ENCODE data around the gene BBX. TPM values are rescaled to one million over a fixed set of nuclear protein-coding genes. Genes with fewer than 3 reads are reported as not detected.

Gene BBX
- total RNA-seq, 2 donors from 2014 or later = 94.7 to 226 TPM

DNA sequence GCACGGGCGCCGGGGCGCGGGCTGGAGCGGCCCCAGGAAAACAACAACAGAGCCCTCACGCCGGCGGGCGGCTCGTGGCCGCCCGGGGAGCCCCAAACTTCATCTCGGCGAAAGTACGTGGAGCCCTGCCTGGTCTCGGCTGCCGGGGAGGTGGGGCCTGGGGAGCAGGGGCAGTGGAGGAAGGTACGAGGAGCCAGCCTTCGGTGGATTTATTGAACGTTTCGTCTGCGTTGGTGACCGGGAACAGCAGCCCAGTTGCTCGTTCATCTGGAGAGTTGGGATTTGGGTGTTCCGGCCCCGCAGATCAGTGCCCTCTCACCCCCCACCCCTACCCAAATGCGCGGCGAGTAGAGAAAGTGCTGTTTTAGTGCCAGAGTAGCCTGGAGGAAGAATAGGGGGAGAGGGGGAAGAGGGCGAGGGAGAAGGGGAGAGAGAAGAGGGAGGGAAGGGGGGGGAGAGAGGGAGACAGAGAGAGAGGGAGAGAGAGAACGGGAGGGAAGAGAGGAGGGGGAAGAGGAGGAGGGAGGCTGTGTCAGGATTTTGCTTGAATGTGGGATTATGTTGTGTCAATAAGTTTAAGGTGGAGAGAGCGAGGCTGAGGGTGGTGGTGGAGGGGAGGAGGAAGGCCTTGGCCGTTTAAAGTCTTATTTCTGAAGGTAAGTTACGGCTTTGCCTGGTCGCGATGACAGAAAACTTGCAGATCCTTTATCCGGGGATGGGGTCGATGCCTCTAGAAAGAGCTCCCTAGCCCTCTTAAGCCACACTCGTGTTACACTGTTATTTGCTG lies 970 bp downstream of the BBX start:
- under 1% methylated on average over 27 of the region's 40 CpGs for WGBS
- TF ChIP-seq POLR2AphosphoS5 (IDR thresholded peaks at IDR 0.05) (no peak), POLR2A (IDR thresholded peaks at IDR 0.05) (no peak)
- TF ChIP-seq, protein P1, sequence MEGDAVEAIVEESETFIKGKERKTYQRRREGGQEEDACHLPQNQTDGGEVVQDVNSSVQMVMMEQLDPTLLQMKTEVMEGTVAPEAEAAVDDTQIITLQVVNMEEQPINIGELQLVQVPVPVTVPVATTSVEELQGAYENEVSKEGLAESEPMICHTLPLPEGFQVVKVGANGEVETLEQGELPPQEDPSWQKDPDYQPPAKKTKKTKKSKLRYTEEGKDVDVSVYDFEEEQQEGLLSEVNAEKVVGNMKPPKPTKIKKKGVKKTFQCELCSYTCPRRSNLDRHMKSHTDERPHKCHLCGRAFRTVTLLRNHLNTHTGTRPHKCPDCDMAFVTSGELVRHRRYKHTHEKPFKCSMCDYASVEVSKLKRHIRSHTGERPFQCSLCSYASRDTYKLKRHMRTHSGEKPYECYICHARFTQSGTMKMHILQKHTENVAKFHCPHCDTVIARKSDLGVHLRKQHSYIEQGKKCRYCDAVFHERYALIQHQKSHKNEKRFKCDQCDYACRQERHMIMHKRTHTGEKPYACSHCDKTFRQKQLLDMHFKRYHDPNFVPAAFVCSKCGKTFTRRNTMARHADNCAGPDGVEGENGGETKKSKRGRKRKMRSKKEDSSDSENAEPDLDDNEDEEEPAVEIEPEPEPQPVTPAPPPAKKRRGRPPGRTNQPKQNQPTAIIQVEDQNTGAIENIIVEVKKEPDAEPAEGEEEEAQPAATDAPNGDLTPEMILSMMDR (IDR thresholded peaks at IDR 0.05) = no peak
- H3K27me3 ChIP-seq (replicated peaks; ENCODE audit: insufficient read depth) = no peaks in the 10 kb centered on the region
- no peaks in the 10 kb centered on the region for H3K9me3 ChIP-seq
- peak; percentile 53 for DNase-seq (ENCODE audit: low spot score)
- peak overlapping the region; percentile 96 to 98 for H3K27ac ChIP-seq
- H3K36me3 ChIP-seq = no peaks in the 10 kb centered on the region
- H3K4me3 ChIP-seq = peak overlapping the region; percentile 84 to 95
- intact Hi-C loops (cut with DNase I) = loop anchor here (2.0 to 5.0 kb wide), 2 partner anchors 93 to 286 kb away; no protein-coding TSS in a partner anchor
- H3K4me1 ChIP-seq (replicated peaks) = peaks cover 5% of the 10 kb centered on the region

DNA sequence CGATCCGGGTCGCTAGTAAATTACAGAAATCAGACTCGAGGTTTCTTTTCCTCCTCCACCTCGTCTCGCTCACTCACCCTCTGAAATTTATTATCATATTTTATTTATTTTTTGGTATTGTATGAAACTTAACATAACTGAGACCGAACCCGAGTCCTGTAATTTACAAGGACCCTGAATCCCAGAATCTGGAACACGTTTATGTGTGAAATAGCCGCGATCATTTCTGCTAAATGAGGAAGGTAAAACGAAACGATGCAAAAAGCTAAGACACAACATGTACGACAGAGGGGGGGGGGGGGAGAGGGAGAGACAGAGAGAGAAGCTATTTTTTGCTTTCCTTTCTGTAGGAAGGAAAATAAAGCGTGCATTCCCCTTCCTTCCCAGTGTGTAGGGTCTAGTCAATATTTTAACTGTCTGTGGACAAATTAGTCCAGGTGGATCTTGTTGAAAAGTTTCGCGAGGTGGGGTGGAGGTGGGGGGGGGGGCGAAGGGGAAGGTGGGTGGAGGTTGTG lies 1.6 kb downstream of the BBX start:
- peak overlapping the region; percentile 96 to 98 for H3K27ac ChIP-seq
- intact Hi-C loops (cut with DNase I) = loop anchor here (2.0 to 5.0 kb wide), 2 partner anchors 94 to 287 kb away; no protein-coding TSS in a partner anchor
- peak overlapping the region; percentile 84 to 95 for H3K4me3 ChIP-seq
- no peak for TF ChIP-seq POLR2A (IDR thresholded peaks at IDR 0.05)
- TF ChIP-seq POLR2AphosphoS5 (IDR thresholded peaks at IDR 0.05) = no peak
- TF ChIP-seq, protein P1 (IDR thresholded peaks at IDR 0.05) = no peak
- peak; percentile 6 for DNase-seq (ENCODE audit: low spot score)
- no peaks in the 10 kb centered on the region for H3K27me3 ChIP-seq (replicated peaks; ENCODE audit: insufficient read depth)
- no peaks in the 10 kb centered on the region for H3K9me3 ChIP-seq
- H3K36me3 ChIP-seq = no peaks in the 10 kb centered on the region
- WGBS = 0% methylated on average over 18 of the region's 18 CpGs
- H3K4me1 ChIP-seq (replicated peaks) = peaks cover 5% of the 10 kb centered on the region

DNA sequence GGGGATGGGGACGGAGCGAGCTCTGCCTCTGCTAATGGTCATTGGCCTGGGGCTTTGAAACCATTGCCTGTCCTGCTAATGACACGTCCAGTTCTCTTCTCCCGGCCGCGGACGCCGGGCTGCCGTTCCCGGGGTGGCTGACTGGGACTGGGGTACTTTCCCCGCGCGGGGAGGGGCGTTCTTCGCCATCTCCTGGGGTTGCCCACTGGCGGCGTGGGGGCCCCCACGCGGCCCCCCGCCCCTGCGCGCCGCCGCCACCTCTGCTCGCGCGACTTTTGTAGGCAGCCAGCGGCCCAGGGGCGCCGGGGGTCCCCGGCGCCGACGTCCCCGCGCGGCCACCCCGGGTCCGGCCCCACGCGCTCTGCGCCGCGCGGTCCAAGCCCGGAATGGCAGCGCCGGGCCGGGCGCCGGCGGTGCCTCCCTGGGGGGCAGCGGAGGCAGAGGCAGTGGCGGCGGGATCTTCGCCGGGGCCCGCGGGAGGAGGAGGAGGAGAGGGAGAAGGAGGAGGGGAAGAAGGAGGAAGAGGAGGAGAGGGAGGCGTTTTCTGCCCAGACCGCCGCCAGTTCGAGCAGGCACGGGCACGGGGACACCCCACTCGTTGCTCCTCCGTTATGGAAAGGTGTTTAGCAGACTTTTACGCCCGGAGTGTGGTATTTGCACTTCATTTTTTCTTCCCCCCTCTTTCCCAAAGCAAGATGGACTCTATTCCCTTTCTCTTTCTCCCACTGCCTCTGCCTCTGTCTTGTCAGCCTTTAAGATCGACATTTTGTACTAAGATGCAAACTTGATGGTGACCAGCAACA lies 2.3 kb downstream of the BBX start:
- Histone ChIP-seq H3K27me3 (replicated peaks; ENCODE audit: insufficient read depth) (no peaks in the 10 kb centered on the region), H3K4me1 (replicated peaks) (peaks cover 5% of the 10 kb centered on the region), H3K27ac (peak overlapping the region; percentile 96 to 98), H3K9me3 (no peaks in the 10 kb centered on the region), H3K4me3 (peak overlapping the region; percentile 84 to 95), H3K36me3 (no peaks in the 10 kb centered on the region)
- intact Hi-C loops (cut with DNase I) = loop anchor here (2.0 to 5.0 kb wide), 2 partner anchors 94 to 288 kb away; no protein-coding TSS in a partner anchor
- DNase-seq (ENCODE audit: low spot score) = peak; percentile 69
- TF ChIP-seq POLR2AphosphoS5 (IDR thresholded peaks at IDR 0.05) (no peak), POLR2A (IDR thresholded peaks at IDR 0.05) (peak; percentile 26)
- TF ChIP-seq, protein P1 (IDR thresholded peaks at IDR 0.05) = no peak
- under 1% methylated on average over 64 of the region's 70 CpGs for WGBS

DNA sequence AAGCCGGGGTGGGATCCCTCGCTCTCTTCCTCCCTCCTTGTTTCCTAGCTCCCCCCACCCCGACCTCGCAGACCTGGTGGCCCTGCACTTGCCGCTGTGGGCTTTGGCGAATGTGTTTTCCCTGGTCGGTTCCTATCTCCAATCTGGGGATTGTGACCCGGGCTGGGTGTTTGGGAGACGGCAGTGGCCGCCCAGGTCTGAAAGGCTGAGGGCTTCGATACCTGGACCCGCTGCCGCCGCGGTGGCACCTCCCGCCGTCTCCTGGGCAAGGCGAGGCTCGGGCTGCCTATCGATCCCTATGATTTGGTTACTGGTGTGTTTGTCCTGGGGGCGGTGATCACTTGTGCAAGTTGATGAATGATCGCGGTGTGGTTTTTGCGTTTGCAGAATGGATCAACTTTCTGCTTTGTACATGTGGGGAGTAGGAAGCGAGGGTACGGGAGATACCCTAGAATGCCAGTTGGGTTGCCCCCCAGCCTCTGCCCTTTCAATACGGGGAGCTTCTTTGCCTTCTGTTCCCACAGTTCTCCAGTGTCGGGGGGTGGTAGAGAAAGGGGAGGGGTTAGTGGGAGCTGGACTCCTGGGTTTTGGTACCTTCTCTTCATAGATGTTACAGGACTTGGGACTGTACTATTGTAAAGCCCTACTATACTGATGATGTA lies 3.0 kb downstream of the BBX start:
- peak; percentile 17 for DNase-seq (ENCODE audit: low spot score)
- peaks cover 5% of the 10 kb centered on the region for H3K4me1 ChIP-seq (replicated peaks)
- peak overlapping the region; percentile 96 to 98 for H3K27ac ChIP-seq
- H3K4me3 ChIP-seq = peak overlapping the region; percentile 84 to 95
- no peaks in the 10 kb centered on the region for H3K36me3 ChIP-seq
- TF ChIP-seq POLR2A (IDR thresholded peaks at IDR 0.05) = no peak
- TF ChIP-seq, protein P1 (IDR thresholded peaks at IDR 0.05) = no peak
- no peak for TF ChIP-seq POLR2AphosphoS5 (IDR thresholded peaks at IDR 0.05)
- H3K27me3 ChIP-seq (replicated peaks; ENCODE audit: insufficient read depth) = no peaks in the 10 kb centered on the region
- intact Hi-C loops (cut with DNase I) = loop anchor here (2.0 kb wide), 1 partner anchor 95 kb away; no protein-coding TSS in a partner anchor
- 3% methylated on average over 28 of the region's 28 CpGs for WGBS
- H3K9me3 ChIP-seq = no peaks in the 10 kb centered on the region
